HL-60/S4 (cell line): ENCODE data around the gene ANO2.
"Not testable (repeated sequence)": the region's sequence is repeated elsewhere in the genome, so short reads cannot be mapped to it uniquely, and the experiment has no call there.

Experiments used
- in situ Hi-C: fragments of 300-500 bp; cut with MboI; formaldehyde crosslinking; loops from 2 replicates; pipeline ENCODE4 v1.14.3; 2022; ENCODE audit warnings: low sequenced_read_pairs

The ANO2 gene

DNA sequence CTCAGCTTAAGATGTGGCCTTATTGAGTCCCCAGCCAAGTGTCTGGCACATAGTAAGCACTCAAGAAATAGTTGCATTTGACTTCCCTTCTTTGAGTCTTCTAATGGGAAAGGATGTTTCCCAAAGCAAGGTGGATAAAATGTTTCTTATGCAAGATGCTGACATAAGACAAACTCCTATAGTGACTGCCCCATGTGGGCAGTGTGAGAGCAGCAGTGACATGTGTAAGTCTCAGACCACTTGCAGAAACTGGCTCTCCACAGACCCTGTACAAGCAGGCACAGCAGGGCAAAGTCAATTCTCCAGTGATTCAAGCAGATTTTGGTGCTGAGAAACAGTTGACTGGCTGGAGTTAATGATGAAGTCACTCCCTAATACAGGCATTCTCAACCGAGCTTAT is 255.3 kb downstream of the ANO2 start:
- in situ Hi-C loops: no loop called here

DNA sequence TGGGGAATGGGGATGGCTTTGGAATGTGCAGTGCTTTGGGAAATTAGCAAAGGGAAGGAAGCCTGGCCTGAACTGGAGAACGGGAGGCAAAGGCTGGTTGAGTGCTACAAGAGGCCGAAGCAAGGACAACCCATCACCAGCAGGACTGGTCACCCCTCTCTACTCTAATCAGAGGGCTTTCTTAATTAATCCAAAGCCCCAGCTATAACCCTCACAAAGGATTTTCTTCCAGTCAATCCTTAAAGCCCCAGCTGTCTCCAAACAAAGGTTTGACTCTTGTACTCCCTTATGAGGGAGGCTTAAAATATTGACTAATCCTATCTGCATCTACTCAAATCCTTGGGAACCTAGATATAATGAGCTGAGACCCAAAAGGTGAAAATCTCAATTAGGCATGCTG is 256.8 kb downstream of the ANO2 start:
- in situ Hi-C loops: no loop called here

DNA sequence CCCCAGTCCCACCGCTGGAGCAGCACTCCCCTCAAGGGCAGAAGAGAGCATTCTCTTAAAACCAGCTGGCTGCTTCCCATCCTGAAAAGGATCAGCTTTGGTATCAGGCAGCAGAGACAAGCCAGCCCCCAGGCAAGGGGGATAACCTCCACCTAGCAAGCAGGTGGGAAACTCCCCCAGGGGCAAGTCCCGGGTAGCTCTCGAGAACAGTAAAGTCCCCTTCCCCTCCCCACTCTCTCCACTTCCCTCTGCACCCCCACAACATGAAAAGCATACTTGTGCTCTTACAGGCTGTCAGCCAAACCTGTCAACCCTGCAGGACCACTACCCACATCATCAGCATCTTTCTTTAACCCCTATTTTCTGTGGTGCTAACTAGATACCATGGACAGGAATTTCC is 259.1 kb downstream of the ANO2 start:
- in situ Hi-C loops: no loop called here

DNA sequence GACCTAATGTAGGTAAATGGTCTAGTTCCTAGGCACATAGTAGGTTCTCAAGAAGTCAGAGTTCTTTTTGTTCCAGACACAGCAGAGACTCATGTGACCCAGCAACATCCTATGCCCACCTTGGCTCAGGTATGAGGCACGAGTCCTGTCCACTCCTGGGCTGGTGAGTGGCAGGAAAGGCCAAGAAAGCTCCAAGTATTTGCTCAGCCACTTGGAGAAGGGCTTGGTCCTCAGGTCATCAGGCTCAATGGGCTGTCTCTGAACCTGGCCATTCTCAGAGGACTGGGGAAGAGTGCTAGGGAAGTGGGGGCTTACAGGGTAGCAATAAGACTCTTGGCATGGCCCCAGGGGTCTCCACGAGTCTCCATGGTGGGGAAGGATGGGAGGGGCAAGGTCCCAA is 260.1 kb downstream of the ANO2 start:
- in situ Hi-C loops: no loop called here

DNA sequence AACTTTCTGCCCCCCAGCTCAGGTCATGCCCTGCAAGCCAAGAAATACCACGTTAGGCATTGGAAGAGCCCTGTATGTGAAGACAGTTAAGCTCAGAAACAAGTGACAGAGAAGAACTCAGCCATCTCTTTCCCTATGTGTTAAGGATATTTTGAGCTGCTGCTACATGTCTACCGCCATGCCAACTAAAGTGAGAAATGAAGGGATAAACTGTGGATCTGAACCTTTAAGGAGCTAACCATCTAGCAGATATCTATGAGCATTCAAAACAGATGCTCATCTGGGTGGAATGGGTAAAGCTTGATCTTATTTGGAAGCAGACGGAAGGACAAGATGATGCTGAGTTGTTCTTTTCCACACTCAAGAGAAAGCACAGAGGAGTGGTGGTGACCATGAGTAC is 262.5 kb downstream of the ANO2 start:
- in situ Hi-C loops: no loop called here

DNA sequence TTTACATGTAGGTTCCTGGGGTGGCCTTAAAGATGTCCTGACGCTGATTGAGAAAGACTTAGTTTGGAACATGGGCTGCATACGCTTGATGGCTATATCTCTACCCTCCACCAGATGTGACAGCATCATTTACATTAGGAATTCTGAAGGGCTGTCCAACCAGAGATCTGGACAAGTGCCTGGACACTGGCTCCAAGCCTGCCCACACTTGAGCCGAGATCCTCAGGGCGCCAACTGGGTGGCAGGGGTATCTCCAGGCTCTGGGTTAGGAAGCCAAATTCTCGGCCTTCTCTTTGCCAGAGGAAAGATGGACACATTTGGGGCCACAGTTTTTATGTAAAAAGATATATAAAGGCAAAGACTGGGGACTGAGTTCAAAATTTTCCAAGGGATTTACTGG is 266.9 kb downstream of the ANO2 start:
- in situ Hi-C loops: no loop called here

DNA sequence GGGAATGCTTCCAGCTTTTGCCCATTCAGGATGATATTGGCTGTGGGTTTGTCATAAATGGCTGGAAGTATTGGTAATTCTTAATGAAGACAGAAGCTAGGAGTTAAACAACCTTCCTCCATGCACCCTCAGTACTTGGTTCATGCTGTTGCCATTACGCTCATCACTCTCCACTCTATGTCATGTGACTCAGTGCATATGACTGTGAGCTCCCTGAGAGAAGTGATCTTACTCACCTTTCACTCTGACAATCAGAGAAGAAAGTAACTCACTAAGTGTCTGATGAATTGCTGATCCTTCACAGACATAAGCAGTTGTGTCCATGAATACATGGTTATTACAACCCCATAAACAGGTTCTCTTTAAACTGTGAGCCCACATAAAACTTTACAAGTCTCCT is 275.4 kb downstream of the ANO2 start:
- in situ Hi-C loops: not testable (repeated sequence)

DNA sequence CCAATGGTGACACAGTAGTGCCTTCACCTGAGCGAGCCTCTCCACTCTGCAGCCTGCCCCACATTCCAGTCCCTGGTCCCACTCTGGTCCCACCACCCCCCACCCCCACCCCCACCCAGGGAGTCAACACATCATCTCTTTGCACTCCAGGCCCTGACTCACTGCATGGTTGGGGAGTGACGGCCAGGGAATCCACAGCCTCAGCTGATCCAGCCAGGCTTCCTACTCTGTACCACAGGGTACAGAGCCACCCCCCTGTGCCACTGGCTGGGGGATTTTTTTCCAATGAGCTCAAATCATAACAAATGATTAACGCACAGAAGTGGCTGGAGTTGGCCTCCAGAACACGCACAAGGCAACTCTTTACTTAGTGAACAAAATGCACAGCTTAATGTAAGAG is 279.4 kb downstream of the ANO2 start:
- in situ Hi-C loops: no loop called here

DNA sequence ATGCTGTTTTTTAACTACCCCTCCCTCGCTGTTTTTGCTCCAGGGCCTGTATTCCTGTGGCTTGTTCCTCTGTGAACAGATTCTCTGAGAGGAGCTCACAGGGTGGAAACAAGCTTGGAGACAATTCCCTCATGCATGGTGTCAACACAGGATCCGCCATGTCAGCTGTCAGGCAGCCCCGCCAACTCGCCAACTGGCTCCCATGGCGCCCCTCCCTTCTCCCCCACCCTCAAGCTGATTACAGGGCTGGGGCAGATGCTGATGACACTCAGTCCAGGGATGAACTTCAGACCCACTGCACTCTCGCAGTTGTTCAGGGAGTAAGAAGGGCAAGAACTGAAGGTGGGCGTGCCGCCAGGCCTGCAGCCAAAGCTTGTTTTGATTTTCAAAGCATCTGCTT is 283.2 kb downstream of the ANO2 start:
- in situ Hi-C loops: no loop called here

DNA sequence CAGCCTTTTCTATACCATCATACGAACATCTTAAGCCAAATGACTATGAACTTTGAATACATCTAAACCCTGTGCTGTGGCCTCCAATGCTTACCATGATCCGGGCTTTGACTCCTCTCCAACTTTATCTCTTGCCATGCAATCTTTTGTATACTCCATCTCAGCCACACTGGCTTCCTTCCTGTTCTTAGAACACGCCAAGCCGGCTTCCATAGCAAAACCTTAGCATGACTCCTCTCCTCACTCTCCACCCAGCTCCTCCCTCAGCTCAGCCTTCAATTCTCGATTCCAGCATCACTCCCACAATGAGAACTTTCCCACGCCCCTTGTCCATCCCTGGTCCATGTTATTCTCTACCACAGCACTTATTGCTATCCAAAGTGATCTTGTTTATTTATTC is 284.8 kb downstream of the ANO2 start:
- in situ Hi-C loops: no loop called here

DNA sequence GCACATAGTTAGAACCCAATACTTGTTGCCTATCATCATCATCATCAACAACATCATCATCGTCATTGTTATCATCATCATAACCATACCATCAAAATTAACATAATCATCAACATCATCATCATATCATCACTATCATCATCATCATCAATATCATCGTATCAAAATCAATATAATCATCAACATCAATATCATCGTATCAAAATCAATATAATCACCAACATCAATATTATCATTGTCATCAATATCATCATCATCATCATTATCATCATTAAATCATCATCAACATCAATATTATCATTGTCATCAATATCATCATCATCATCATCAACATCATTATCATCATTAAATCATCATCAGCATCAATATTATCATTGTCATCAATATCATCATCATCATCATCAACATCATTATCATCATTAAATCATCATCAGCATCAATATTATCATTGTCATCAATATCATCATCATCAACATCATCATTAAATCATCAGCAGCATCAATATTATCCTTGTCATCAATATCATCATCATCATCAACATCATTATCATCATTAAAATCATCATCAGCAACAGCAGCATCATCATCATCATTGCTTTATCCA is 286.6 kb downstream of the ANO2 start:
- in situ Hi-C loops: not testable (repeated sequence)

DNA sequence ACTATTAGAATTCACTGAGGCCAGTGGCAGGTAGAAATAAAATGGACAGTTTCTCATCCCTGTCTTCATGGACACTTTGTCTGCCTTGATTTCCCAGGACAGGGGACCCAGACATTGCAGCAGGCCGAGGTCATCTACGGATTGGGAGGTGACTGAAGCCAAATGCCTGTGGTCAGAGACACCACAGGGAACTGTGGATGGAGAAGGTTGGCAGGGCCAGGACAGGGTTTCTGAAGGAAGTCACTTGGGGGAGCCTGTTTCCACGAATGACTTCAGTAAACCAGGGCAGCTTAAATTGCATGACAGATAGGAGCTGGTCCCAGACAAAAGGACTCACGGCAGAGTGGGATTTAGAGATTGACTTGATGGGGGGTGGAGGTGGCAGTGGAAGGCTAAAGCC is 288.2 kb downstream of the ANO2 start:
- in situ Hi-C loops: no loop called here

DNA sequence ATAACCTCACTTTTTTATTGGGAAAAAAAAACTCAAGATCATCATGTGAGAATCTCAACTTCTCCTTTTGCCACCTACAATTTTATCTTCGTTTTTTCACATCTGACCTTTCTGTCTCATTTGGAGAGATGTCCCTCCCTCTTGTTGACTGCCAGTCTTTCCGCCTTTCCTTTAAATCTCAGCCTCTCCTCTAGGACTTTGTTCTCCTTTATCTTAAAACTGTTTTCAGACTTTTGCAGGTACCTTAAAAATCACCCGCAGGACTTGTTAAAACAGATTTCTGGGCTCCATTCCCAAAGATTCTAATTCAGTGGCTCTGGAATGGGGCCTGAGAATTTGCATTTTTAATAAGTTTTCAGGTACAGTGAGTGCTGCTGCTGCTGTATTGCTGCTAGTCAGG is 289.9 kb downstream of the ANO2 start:
- in situ Hi-C loops: no loop called here

DNA sequence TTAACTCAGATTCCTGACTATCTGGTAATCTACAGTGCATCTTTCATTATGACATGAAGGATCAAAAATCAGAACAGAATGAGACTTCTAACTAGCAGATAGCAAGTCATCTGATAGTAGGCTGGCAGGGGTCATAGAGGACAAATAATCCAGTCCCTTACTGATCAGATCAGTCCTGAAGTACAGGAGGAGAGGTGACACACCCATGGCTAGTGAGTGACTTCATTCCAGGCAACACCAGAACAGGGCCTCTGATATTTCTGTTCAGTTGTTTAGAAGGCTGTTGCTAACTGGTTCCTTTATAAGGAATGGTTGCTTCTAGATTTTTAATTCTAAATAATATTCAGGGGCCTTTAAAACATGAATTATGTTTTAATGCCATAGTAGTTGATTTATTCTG is 291.0 kb downstream of the ANO2 start:
- in situ Hi-C loops: no loop called here

DNA sequence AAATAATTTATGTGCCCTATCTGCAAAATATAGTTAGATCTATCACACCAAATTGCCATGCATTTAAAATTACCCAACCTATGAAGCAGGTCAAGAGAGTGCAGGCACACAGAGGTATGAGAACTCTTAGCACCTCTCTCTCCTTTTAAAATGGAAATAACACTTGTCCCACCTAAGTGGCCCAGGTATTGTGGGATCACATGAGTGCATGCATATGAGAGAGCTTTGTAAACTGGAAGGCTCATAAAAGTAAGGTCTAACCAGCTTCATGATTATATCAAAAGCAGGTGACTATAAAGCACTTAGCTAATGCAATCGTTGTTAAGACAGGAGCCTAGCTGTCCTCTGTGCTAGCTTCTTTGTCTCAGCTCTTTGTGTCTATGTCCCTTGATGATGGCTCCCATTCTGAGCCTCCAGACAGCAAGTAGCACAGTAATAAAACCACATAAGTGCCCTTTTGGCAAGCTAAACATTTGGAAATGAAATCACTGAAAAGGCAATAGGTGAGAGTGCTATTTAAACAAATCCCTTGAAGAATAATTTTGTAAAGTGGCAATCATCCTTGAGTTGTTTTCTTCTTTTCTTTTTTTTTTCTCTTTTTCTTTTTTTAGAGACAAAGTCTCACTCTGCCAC is 294.1 kb downstream of the ANO2 start:
- in situ Hi-C loops: no loop called here

DNA sequence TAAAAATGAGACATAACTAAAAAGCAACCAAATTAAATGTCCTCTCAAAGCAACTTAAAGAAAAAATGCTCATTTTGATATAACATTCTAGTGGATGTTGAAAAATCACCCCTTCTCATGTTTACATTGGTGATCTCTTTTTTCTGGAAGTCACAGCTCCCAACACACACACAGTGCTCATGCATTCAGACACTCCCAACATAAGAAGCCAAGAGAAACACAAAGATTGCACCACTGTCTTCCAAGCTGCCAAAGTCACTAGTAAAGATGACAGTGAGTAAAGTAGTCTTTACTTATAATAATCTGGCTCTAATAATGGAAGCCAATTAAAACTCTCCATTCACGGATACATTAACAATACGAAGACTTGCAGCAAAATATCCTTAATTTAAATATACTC is 294.8 kb downstream of the ANO2 start:
- in situ Hi-C loops: no loop called here

DNA sequence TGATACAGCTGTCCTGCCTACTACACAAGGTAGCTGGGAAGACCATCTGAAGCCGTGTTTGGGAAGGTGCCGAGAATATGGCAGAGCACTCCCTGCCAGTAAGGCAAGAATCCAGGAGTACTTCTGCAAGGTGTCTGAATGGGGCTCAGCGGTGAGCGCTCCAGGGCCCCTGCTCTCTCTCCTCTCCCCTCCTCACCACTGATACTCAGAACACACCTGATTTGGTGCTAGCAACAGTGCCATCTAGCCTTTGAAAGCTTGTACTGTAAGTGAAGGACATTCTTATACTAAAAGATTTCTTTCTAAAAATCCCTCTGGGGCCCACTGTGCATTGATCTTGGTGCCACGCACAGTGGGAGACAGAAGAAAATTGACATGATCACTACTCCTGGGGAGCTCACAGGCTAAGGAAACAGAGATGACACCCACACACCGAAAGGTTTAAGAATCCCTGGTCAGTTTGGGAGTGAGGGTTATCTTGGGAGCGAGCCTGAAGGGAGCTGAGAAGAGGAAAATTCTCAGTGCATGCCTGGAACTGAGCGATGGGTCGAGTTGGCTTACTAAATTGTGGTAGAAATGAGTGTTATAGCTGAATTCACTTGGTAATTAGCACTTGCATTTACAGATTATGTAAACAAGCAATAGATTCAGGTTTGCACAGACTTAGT is 296.2 kb downstream of the ANO2 start:
- in situ Hi-C loops: no loop called here

DNA sequence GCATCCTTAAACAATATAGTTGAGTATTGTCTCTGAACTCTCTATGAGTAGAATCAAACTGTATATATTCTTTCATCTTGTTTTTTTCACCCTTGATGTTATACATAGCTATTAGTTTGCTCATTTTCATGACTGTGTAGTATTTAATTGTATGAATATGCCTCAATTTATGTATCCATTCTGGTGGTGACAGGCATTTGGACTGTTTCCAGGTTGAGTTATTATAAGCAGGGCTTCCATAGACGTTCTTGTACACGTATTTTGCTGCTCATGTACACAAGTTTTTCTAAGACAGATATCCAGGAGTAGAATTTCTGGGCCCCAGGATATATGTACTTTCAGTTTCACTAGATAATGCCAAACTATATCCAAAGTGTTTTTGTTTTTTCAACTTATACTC is 301.8 kb downstream of the ANO2 start:
- in situ Hi-C loops: no loop called here

DNA sequence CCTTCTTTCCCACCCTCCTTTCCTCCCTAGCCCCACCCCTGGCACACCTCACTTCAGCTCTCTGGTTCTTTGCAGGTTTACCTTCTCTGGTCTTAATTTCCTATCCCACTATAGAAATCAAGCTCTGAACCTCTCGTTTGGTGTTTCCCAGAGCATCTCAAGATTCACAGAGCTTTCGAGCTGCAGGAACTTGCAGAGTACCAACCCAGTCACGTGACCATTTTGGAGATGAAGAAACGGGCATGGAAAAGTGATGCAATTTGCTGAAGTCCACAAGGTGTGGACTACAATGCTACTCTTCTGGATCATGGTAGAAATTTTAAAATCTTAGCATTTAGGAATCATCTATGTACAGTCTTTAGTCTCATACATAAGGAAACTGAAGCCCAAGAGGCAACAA is 307.4 kb downstream of the ANO2 start:
- in situ Hi-C loops: no loop called here

DNA sequence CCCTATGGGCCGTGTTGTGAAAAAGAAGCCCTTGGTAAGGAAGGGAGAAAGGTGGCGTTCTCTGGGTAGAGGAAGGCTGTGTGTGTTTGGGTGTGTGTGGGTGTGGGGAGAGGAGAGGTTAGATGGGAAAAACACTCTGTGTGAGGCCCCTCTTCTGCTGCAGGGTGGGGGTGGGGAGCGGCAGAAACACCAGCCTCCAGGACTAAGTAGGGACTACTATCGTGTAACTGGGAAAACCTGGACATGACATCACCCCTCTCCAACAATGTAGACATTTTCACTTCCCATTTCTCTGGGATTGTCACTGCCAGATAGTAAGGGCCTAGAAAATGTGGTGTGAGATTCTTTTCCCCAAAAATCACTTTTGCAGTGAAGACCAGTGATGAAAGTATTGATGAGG is 308.2 kb downstream of the ANO2 start:
- in situ Hi-C loops: no loop called here

DNA sequence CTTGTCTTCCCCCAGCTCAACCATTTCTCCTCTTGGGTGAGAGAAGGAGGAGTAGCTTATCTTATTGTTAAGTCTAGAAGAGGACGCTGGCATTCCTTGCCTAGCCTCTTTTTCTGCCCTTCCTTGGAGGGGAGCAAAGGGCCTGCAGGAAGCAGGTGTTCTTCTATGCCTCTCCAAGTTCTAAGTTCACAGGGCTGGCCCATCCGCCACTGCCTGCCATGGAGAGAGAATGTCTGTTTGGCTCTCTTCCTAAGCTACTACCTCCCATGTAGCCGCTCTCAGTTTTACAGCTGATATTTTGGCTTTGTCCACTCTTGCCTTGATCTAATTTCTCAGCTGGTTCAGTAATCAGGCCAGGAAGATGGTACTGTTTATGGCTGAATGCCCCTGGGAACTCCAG is 312.0 kb downstream of the ANO2 start:
- in situ Hi-C loops: no loop called here

DNA sequence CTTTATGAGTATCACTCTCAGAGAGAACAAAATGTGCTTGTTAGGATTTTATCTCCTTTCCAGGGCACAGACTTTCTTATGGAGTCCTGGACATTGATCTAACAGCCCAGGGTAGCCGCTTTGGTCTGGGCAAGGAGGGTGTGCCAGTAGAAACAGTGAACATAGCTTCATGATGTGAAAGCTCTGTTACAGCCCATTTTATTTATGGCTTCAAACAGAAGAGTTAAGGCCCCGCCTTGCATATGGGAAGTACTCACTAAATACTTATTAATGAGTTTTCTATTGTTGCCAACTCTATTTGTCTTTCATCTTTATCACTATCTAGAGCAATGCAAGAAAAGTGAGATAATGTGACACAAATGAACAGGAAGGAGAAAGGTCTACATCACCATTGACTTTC is 312.6 kb downstream of the ANO2 start:
- in situ Hi-C loops: no loop called here

DNA sequence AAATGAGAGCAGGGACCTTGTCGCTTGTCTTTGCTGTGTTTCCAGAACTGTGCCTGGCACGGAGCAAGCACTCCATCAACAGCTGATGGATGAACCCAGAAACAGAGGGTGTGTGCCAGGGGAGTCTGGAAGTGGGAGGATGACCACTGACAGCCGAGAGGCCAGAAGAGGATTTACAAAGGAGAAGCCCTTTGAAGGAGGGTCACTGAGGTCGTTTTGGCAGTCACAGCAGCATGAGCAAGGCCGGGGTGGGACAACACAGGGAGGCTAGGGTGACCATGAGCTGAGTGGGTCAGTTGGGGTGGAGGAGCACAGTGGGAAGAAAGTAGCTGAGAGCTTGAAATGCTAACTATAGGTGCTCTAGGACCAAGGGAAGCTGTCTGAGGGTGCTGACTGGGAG is 313.6 kb downstream of the ANO2 start:
- in situ Hi-C loops: no loop called here
